Testis (tissue), 2 donors: ENCODE data around the gene TAGAP.

ENCODE experiments used
- CTCF ChIP-seq, 3 experiments: fragments of 450-650 bp in 2 of 3; fragments of 200-600 bp in 1 of 3; sonication (generic) in 1 of 3; IDR thresholded peaks; one replicate each; pipeline ENCODE4 v1.5.1; 2016 to 2019; ENCODE audit warnings: antibody characterized with exemption in 3 of 3, mild to moderate bottlenecking in 2 of 3, moderate library complexity in 1 of 3
- POLR2A ChIP-seq: fragments of 450-650 bp; IDR thresholded peaks from one replicate; pipeline ENCODE4 v1.6.1; 2017; ENCODE audit warnings: antibody characterized with exemption, mild to moderate bottlenecking, moderate library complexity

- TF ChIP-seq CTCF (IDR thresholded peaks at IDR 0.05), result no peak
- TF ChIP-seq POLR2A, result no peak
Measured at GRCh38 chr6:159064477-159064876, 19.7 kb upstream of the TAGAP start.
